Measurements from ENCODE around the gene TEX19. TPM values are rescaled to one million over a fixed set of nuclear protein-coding genes. Genes with fewer than 3 reads are reported as not detected.
"Not testable (repeated sequence)": the region's sequence is repeated elsewhere in the genome, so short reads cannot be mapped to it uniquely, and the experiment has no call there.

Gene TEX19
- total RNA-seq, 2 experiments from 2014 or later = not detected

DNA sequence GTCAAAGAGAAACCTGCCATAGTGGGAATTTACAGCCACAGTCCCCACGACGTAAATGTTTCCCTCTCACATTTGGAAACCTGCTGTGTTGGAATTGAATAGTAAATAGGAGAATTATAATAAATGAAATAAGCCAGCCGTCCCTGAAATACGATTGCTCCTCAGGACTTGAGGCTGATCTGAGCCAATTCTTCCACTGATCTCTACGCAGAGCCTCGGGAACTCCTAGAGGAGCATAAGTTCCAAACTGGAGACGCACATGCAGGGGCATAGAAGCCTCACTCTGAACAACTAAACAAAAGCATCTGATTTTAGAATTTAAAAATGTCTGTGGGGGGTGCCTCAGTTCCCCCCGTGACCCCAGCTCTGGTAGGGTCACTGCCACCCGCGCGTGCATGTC, 10.2 kb upstream of the TEX19 start:
- ChIA-PET CTCF (no interaction called here), POLR2A (no interaction called here)

DNA sequence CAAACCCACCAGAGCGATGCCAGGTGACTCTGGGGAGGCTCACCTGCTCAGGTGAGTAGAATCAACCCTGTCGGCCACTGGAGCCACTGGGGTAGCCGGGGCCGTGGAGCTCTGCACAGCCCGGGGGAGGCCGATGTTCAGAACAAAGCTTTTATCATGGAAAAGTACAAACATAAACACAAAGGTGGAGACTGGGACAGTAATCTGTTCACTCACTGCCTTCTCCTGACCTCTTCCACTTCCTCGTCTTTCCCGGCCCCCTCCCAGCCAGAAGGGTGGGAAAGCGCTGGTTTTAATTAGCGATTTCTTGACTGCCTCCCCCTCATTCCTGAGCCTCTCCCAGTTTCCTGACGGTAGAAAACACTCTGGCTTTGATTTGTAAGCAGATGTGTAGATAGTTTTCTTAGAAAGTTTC, 9.8 kb upstream of the TEX19 start:
- CTCF ChIA-PET = no interaction called here
- POLR2A ChIA-PET = no interaction called here

DNA sequence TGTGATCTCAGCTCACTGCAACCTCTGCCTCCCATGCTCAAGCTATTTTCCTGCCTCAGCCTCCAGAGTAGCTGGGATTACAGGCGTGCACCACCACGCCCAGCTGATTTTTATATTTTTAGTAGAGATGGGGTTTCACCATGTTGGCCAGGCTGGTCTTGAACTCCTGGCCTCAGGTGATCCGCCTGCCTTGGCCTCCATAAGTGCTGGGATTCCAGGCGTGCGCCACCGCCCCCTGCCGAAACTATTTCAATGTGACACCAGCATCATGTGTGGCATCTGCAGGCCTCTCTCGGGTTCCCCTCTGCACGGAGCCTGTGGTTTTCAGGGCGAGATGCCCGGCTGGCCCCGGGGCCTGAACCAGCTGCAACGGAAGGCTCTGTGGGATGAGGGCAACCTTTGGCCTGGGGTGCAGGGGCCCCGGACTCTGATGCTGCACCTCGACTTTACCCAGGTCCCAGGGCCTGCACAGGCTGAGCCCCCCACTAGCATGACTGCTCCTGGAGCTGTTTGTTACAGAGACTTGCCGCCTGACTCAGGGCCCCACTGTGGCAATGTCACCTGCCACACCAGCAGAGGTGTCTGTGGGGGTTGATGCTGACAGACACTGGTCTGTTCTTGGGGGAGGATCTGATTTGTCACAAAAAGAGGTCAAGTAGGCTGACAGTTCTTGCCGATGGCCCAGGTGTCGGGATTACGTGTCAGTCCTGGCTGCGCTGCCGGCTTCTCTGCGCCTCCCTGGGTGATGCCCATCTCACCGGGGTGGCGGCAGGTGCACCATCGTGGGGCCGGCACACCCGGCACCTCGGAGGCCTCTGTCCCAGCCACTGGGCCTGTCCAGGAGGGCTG, 8.6 kb upstream of the TEX19 start:
- POLR2A ChIA-PET = no interaction called here
- CTCF ChIA-PET = interaction anchor here (1.0 to 1.5 kb wide), 8 partner anchors 42 to 203 kb away, joined by 3 to 8 read pairs (median 4); partner anchors contain the start of gene CSNK1D

DNA sequence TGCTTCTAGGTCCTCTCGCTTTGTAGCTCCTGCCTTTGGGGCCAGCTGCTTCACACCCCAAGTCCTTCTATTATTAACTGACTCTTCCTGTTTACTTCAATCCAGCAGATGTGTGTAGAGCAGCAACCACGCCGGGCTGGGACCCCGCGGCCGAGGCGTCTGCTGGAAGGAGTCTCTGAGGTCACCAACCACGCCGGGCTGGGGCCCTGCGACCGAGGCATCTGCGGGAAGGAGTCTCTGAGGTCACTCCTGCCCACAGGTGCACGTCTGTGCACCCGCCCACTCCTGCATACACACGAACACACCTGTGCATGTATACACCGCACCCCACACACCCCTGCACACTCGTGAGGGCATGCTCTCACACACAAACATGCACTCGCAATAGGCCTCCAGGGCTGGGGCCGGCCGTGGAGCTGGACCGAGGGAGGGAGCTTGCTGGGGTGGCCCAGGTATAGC, 7.8 kb upstream of the TEX19 start:
- POLR2A ChIA-PET = no interaction called here
- CTCF ChIA-PET = interaction anchor here (0.9 to 1.5 kb wide), 8 partner anchors 41 to 202 kb away, joined by 3 to 8 read pairs (median 4); partner anchors contain the start of gene CSNK1D

DNA sequence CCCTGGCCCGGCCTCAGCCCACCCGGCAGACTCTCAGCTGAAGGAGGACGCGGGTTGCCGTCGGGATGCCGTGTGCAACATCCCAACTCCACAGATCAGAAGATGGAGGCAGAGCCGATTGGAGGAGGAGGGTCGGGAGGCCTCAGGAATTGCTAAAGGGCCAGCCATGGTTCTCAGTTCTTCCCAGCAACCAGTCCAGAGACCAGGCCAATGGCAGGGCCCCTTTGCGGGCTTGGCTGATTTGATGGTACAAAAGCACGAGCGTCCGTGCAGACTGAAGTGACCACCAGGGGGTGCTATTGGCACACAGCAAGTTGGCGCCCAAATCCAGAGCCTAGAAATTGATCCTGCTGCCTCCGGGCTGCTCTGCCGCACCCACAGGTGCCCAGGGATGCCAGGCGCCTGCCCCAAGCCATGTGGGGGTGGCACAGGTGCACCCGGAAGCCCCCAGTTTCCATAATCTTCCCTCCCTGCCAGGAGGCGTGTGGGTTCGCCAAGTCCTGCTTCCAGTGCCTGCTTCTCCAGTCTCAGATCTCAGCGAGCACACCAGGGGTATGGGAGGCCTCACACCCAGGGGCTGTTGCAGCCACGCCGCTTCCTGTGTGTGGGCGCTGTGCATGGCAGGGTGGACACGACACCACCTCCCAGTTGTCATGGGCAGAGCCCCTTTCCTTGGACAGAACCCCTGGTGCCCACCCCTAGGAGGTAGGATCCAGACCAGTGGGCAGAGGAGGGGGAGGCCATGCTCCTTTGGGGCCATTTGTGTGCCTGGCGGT, 7.1 kb upstream of the TEX19 start:
- POLR2A ChIA-PET = interaction anchor here (0.7 kb wide), 1 partner anchor 39 kb away, joined by 5 read pairs; no protein-coding TSS in a partner anchor
- CTCF ChIA-PET = interaction anchor here (0.6 to 1.5 kb wide), 14 partner anchors 14 to 712 kb away, joined by 3 to 8 read pairs (median 4); partner anchors contain the start of gene UTS2R

DNA sequence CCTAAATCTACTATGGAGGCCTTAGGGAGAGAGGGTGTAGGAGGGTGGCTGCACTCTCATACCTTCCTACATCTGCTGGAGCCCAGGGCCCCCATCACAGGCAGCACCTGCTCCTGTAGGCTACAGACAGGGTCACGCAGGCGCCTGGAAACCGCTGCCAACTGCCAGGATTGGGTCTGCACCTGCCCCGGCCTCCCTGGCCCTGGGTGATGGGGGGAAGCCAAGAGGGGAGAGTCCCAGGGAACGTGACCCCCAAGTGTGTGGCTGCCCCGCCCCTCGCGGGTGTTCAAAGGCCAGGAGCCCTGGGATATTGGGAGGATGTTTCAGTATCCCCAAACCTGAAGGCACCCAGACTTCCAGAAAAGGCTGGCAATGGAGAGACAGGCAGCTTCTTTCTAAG, 5.6 kb upstream of the TEX19 start:
- ChIA-PET POLR2A (no interaction called here), CTCF (no interaction called here)

DNA sequence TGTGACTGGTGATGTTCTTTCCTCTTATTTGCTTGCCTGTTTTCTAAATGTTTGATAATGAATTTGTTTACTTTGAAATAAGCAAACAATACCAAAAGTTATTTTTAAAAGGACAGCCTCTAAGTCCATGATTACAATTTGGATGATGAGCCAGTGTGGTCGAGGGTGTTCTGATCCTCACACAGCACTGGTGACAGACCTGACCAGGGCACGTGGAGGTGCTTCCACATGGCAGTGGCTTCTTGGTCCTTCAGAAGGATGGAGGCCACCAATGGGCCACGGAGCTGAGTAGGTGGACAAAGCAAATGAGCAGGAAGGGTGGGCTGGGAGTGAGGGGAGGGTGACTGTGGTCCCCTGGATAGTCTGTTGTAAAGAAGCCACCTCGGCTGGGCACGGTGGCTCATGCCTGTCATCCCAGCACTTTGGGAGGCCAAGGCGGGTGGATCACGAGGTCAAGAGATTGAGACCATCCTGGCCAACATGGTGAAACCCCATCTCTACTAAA, 4.2 kb upstream of the TEX19 start:
- CTCF ChIA-PET = interaction anchor here (0.7 kb wide), 1 partner anchor 22 kb away, joined by 3 read pairs; no protein-coding TSS in a partner anchor
- POLR2A ChIA-PET = no interaction called here

DNA sequence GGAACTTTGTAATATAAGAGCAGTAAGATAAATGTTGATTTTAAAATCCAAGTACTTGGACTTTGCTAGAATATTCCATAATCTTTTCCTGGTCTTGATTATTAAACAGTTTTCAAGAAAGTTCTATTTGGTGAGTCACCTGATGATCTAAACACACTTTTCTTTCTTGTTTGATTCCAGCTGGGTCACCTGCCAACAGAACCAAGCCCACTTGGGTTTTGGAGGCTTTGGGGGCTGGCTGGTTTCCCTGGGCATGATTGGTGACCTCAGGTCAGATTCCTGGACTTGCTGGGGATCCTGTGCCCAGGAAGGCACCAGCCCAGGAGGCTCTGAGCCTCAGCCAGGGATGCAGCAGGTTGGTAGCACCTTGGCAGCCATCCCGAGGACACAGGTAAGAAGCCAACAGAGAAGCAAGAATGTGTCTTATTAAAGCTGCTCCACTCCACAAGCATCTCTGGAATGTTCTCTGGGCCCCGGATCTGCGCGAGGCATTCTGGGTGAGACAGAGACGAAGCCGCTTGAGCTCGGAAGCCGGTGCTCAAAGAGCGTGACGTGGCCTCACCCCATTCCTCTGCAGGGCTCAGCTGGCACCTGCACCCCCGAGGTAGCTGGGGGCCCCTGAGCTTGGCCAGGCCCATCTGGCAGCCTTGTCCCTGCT, 3.1 kb upstream of the TEX19 start:
- POLR2A ChIA-PET = no interaction called here
- CTCF ChIA-PET = interaction anchor here (0.7 kb wide), 1 partner anchor 23 kb away, joined by 3 read pairs; no protein-coding TSS in a partner anchor

DNA sequence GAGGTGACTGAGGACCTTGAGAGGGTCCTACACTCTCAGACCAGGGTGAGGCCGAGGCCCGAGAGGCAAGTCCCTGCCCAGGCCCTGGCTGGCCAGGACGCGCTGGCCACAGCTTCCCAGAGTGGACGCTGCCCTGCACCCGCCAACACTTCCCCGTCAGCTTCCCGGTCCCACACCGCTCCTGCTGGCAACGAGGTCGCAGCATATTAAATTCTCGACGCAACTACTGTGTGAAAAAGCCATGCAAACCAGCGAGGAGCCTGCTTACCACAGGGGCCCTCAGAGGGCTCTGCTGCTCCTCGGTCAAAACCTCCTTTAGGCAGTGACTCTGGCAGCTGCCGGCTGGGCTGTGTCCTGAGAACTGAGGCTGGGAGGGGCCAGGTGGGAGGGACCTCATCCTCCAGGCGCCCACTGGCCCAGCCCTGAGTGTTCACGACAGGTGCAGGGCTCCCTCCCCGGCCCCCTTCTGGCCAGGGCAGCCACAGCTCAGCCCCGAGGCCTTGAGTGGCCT, 2.1 kb upstream of the TEX19 start:
- ChIA-PET CTCF (interaction anchor here (1.1 to 1.4 kb wide), 3 partner anchors 22 to 62 kb away, joined by 3 to 4 read pairs (median 4); no protein-coding TSS in a partner anchor), POLR2A (interaction anchor here (0.7 kb wide), 1 partner anchor 116 kb away, joined by 3 read pairs; no protein-coding TSS in a partner anchor)

DNA sequence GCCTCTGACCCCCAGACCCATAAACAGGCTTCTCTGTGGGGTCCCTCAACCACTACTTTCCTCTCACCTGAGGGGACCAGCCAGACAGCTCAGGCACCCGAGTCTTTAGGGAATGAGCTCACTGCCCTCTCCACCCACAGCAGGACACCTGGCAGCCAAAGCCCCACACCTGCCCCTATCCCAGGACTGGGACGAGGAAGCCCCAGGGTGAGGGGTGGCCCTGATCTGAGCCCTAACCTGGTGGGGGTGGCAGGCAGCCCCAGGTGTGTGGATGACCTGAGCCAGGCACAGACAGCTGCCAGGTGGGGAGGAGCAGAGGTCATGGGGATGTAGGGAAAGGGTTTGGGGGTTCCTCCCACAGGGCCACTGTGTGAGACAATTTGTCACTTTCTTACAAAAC, 1.7 kb upstream of the TEX19 start:
- ChIA-PET POLR2A (interaction anchor here (0.7 kb wide), 1 partner anchor 115 kb away, joined by 3 read pairs; no protein-coding TSS in a partner anchor), CTCF (interaction anchor here (1.0 to 1.4 kb wide), 4 partner anchors 21 to 62 kb away, joined by 3 to 5 read pairs (median 4); no protein-coding TSS in a partner anchor)

DNA sequence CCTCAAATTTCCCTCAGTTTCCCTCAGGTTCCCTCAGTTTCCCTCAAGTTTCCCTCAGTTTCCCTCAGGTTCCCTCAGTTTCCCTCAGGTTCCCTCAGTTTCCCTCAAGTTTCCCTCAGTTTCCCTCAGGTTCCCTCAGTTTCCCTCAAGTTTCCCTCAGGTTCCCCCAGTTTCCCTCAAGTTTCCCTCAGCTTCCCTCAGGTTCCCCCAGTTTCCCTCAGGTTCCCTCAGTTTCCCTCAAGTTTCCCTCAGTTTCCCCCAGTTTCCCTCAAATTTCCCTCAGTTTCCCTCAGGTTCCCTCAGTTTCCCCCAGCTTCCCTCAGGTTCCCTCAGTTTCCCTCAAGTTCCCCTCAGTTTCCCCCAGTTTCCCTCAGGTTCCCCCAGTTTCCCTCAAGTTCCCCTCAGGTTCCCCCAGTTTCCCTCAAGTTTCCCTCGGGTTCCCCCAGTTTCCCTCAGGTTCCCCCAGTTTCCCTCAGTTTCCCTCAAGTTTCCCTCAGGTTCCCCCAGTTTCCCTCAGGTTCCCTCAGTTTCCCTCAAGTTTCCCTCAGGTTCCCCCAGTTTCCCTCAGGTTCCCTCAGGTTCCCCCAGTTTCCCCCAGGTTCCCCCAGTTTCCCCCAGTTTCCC, 516 bp downstream of the TEX19 start:
- CTCF ChIA-PET, POLR2A ChIA-PET: not testable (repeated sequence)

DNA sequence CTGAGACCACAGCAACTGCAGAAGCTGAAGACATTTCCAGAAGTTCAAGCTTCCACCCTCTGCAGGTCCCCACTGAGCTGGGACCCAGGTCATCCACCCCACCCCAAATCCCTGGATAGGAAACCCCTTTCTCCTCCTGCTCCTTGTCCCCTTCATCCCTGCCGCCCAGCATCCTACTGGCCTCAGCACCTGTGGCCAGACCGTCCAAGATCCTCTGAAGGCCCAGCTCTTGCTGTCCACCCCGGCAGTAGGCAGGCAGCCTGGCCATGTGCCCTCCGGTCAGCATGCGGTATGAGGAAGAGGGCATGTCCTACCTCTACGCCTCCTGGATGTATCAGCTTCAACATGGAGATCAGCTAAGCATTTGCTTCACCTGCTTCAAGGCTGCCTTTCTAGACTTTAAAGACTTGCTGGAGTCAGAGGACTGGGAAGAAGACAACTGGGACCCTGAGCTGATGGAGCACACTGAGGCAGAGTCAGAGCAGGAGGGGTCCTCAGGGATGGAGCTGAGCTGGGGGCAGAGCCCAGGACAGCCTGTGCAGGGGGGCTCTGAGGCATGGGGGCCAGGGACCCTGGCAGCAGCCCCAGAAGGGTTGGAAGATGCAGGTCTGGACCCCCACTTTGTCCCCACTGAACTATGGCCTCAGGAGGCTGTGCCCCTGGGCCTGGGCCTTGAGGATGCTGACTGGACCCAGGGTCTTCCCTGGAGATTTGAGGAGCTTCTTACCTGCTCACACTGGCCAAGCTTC, 3.0 kb downstream of the TEX19 start:
- POLR2A ChIA-PET = no interaction called here
- CTCF ChIA-PET = no interaction called here

DNA sequence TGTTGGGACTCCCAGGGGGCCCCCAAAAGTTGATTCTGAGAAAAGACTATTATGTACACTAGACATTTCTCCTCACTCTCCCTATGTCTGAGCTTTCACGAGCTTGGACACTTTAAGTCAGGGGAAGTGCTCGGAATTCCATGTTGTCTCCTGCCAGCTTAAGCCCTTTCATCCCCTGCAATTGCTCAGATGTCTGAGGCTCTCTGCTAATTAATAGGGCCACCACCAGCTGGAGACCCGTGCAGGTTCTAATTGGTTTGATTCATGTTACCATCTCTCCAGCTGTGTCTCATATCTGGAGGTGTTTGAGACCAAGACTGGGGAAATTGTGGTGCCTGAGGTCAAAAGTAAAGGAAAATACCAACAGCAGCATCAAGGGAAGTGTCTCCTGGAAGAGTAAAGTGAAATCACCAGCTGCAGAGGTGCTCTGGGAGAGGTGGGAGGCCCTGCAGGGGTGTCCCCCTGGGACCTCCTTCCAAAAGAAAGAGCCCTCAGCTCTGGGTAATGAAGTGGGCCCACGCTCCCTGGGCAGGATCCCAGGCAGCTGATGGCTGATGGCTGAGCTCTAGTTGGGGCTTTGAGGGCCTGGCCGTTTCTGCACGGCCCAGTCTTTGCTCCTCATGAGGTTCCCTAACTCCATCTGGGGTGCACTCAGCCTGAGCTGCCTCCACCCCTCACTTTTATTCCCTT, 6.7 kb downstream of the TEX19 start:
- CTCF ChIA-PET = interaction anchor here (1.1 kb wide), 1 partner anchor 13 kb away, joined by 6 read pairs; no protein-coding TSS in a partner anchor
- POLR2A ChIA-PET = no interaction called here

DNA sequence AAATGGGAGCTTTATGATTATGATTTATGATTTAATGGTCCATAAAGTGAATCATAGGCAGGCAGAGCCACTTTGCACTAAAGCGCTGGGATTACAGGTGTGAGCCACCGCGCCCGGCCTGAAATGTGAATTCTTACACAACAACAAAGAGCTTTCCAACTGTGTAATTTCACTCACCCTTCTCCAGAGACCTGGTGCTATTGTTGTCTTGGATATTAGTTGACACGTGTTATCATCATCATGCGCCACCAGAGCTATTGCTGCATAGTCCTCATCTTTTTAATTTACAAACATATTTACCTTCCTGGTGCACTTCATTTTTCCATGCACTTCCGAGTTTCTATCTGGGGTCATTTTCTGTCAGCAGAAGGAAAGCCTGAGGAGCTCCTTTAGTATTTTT, 7.7 kb downstream of the TEX19 start:
- ChIA-PET POLR2A (no interaction called here), CTCF (no interaction called here)

DNA sequence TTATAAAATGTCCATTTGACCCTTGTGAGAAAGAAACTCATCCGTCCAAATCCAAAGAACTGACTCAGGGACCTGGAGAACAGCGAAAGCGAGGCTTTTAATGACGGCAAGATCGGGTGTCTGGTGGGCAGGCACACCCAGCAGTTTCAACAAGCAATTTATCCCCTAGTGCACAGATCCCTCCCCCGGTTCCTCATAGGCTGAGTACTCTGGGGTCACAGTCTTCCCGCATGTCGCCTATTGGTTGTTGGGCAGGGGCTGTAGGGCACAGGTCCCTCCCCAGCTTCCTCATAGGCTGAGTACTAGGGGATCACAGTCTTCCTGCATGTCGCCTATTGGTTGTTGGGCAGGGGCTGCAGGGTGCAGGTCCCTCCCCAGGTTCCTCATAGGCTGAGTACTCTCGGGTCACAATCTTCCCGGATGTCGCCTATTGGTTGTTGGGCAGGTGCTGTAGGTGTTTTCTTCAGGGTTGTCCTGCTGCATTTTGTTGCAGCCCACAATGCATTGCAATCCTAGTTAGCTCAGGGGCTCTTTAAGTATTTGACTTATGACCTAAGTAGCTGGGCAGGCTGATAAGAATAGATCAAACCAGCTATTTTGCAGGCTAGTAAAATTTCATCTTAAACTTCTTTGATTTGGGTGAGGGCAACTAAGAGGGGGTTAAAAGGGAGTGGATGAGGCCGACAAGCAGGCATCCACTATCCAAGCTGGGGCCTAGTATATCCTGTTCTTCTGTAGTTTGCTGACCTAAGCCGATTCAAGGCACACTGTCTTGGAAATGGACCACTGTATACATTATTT, 8.9 kb downstream of the TEX19 start:
- CTCF ChIA-PET = no interaction called here
- POLR2A ChIA-PET = no interaction called here

DNA sequence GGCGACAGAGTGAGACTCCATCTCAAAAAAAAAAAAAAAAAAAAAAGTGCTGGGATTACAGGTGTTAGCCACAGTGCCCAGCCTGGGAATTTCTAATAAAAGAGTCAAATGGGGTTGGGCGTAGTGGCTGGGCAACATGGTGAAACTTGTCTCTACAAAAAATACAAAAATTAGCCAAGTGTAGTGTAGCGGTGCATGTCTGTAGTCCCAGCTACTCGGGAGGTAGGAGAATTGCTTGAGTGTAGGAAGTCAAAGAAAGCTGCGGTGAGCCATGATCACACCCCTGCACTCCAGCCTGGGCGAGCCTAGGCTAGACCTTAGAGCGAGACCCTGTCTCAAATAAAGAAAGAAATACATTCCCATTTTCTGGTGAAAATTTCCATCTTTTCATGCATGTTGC, 10.2 kb downstream of the TEX19 start:
- POLR2A ChIA-PET = no interaction called here
- CTCF ChIA-PET = interaction anchor here (0.7 to 1.6 kb wide), 2 partner anchors 51 to 125 kb away, joined by 3 to 6 read pairs; no protein-coding TSS in a partner anchor

Data from activated CD8-positive, alpha-beta memory T cell treated with anti-CD3 and anti-CD28 coated beads for 36 hours (primary cell).